HG03521 (cell line): ENCODE data around the gene CCDC106.

ENCODE experiments used
- ATAC-seq: cut with Tn5 transposase; IDR thresholded peaks from one replicate; pipeline ENCODE4 v1.9.1; 2021; ENCODE audit warnings: mild to moderate bottlenecking, moderate library complexity; ENCODE audit not compliant: unreplicated experiment

Gene CCDC106

DNA sequence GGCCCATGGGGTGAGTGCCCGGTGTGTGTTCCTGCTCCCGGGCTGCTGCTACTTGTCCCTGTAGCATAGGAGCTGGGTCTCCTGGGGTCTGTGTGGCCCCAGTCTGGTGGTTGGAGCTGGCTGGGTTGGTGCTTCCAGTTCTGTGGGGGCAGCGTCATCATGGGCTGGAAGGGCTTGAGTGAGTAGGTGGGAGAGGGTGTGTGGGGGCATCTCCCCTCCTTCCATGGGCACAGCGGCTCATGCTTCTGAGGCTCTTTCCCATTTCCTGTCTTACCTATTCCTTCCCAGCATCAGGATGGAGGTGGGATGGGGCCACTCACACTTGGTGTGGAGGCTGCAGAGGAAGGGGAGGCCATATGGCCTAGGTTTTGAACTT, 19.0 kb downstream of the CCDC106 start:
- ATAC-seq, result no peak

DNA sequence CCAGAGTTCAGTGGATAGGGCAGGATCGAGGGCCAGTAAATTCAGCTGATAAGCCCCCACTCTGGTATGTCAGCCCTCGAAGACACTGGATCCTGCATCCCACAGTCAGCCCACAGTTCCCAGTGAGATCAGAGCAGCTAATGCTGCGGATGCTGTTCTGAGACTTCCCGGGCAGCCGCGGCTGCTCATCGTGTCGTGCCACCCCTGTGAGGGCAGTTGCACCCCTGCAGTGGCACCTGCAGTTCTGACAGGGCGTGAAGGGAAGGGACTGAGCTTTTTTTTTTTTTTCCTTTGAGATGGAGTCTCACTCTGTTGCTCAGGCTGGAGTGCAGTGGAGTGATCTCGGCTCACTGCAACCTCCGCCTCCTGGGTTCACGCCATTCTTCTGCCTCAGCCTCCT, 19.5 kb downstream of the CCDC106 start:
- no peak for ATAC-seq

DNA sequence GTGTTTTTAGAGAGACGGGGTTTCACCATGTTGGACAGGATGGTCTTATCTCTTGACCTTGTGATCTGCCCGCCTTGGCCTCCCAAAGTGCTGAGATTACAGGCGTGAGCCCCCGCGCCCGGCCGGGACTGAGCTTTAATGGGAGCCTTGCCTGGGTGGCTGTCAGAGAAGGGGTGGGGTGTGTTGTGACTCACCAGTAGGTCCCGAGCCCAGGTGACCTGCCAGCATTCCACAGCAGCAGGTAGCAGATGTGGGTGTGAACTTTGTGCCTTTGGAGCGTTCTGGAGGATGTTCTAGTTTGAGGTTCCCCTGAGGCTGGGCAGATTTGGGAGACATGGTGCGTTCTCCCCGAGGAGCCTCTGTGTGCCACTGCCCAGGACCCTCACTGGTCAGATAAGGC, 19.9 kb downstream of the CCDC106 start:
- no peak for ATAC-seq

DNA sequence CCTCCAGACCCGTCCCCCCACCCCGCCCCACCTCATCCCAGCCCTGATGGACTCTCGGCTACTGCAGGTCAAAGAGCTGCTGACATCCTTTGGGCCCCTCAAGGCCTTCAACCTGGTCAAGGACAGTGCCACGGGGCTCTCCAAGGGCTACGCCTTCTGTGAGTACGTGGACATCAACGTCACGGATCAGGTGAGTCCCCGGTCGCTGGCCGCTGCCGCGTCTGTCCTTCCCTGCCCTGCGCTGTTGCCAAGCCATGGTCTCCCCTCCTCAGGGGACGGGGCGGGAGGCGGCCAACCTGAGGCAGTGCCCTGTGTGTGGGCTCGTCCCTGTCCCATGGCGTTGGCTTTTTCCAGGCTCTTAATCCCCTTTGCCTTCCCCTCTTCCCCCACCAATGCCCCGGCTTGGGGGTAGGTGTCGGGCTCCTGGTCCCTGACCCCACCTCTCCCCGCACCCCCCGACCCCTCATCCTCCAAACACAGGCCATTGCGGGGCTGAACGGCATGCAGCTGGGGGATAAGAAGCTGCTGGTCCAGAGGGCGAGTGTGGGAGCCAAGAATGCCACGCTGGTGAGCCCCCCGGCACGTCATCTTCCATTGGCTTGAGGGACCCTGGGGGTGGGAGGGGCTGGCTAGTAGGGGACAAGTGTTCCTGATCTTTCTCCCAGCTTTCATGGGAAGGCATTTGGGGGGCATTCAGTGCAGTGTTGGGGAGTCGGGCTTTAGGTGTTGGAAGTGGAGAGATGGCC, 20.8 kb downstream of the CCDC106 start:
- no peak for ATAC-seq

DNA sequence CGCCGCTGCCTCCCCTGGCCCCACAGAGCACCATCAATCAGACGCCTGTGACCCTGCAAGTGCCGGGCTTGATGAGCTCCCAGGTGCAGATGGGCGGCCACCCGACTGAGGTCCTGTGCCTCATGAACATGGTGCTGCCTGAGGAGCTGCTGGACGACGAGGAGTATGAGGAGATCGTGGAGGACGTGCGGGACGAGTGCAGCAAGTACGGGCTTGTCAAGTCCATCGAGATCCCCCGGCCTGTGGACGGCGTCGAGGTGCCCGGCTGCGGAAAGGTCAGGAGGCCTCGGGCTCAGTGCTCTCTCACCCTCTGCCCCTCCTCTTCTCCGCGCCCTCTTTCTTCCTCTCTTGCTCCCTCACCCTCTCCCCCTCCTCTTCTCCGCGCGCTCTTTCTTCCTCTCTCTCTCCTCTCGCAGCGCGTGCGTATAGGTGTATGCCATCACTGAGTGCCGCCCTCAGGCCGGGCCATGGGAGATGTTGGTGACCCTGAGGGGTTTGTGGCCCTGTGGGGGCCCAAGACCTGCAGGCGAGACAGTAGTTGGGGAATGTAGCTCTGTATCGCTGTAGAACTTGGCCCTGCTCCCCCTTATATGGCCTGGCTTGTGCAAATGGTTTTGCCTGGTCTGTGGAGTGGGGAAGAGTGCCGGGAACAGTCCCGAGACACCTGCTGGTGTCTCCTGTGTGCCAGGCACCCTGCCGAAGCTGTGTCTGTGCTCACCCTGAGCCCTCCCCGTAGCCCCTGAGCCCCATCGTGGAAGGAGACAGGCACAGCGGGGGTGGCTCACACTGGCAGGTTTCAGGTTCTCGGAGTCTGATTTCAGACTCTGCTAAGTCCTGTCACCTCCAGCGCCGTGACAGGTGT, 21.6 kb downstream of the CCDC106 start:
- no peak for ATAC-seq

DNA sequence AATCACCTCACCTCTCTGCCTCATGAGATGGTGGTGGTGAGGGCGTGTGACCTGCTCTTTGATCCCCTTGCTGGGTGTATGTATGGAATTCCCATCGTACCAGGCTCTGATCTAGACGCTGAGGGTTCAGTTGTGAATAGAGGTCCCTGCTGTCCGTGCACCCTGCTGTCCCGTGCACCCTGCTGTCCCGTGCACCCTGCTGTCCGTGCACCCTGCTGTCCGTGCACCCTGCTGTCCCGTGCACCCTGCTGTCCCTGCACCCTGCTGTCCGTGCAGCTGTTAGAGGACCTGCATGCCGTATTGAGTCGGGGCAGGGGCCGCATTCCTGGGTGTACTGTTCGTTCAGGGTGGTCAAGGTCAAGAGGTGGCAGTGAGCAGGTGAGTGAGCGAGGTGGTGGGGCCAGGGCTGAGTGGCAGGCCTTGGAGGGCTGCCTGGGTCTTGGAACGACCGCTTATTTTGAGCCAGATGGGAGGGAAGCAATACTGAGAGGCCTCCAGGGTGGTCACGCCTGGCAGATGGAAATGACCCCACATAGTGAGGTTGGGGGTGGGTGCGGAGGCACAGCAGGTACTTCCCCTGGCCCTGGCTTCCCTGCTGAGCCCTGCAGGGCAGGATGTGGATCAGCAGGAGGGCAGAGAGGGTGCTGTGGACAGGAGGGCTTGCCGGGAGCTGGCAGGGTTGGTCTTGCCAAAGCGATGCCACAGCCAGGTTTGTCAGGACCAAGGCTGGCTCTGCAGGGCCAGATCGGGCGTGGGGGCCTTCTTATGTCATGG, 22.5 kb downstream of the CCDC106 start:
- ATAC-seq, result no peak

DNA sequence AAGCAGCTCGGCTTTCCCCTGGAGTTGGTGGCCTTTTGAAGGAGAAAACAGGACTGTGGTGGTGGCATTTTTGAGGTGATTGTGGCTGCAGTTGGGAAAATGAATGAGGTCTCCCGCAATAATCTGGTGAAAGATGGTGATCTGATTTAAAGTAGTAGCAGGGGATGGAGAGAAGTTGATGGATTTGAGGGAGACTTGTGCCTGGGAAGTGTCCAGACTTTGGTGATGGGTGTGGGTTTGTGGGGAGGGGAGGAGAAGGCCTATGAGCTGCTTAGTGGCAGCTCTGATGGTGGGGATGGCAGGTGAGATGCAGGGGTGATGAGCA, 23.0 kb downstream of the CCDC106 start:
- no peak for ATAC-seq

DNA sequence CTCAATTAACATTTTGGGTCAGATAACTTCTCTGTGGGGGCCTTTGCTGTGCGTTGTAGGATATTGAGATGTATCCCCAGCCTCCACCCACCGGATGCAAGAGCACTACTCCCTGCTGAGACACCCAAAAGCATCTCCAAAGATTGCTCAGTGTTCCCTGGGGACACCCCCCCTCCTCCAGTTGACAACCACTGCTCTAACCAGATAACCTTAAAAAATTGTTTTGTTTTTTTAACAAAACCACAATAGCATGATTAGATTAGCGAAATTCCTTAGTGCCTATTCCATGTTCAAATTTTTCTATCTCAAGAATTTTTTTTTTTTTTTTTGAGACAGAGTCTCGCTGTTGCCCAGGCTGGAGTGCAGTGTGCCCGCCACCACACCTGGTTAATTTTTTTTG, 24.4 kb downstream of the CCDC106 start:
- ATAC-seq, result no peak

DNA sequence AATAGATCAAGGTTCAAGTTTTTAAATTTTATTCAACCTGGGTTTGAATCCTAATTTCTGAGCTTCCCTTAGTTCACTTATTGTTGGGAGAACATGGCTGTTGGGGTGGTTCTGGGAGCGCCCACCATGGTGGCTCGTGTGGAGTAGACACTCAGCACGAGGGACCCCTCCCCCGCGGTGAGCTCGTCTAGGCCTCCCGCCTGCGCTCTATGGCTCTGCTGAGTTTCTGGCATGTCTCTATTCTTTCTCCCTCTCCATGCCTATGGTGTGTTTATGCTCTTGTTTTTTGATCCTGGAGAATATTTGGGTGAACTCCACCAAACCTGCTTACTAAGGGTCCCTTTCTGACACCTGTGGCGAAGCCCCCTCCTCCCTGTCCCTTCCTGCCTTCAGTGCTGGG, 25.5 kb downstream of the CCDC106 start:
- ATAC-seq, result no peak

DNA sequence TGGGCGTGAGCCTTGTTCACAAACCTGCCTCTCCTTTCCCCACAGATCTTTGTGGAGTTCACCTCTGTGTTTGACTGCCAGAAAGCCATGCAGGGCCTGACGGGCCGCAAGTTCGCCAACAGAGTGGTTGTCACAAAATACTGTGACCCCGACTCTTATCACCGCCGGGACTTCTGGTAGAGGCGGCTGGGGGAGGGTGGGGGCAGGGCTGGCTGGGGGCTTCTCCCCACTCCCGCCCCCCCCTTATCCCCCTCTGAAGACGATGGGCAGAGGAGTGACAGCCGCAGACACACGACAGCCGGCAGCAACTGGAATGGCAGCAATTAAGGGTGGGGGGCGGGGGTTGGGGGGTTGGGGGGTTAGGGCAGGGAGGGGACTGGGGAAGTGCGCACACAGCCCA, 25.9 kb downstream of the CCDC106 start:
- no peak for ATAC-seq

DNA sequence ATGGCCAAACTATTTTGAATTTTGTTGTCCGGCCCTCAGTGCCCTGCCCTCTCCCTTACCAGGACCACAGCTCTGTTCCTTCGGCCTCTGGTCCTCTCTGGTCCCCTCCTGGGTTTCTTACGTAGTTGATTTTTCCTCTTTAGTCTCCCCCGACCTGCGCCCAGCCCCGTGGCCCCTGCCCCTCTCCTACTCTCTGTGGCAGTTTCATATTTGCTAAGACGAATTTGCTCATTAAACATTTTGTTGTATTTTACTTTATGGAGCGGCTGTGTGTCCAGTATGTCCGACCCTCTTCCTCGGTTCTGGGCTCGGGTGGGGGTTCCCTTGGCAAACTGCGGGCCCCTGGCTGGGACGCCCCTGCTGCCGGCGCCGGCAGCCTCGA, 26.4 kb downstream of the CCDC106 start:
- no peak for ATAC-seq

DNA sequence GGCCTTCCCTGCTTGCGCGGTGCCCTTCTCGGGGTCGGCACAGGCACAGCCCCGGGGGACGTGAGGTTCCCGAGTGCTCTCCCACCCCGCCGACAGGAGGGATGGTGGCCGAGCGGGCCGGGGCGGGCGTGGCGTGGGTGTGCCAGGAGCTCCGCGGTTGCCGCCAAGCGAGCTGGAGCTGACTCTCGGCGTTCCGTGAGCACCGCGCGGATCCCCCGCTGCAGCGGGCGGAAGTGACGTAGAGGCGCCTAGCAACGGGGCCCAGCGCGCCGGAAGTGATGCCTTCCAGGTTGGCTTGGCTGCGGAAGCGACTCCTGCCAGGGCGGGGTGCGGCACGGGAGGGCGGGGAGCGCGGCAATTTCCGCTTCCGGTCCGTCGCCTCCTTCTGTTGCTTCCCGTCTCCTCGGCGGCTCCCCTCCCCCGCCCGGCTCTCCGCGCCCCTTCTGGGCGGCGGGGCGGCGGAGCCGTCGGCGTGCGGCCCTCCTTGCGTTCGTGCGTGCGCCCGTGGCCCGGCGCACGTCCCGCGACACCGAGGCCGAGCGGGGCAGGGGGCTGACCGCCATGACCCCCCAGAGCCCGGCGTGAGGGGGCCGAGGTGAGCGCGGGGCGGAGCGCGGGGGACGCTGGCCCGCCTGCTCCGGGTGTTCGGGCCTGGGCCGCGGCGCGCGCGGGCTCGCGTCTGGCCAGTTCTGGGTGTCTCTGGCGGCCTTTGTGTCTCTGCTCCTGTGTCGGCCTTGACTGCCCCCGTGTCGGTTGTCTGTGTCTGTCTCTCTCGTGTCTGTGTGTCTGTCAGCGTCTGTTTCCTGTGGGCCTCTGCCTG, 27.0 kb downstream of the CCDC106 start, which contains the start of gene EPN1:
Gene EPN1 (plus strand): TSS at position 386 of the 820 bp plus-strand sequence. CDS start 3,402 bp downstream, outside the sequence.
- peak; percentile 65 for ATAC-seq

DNA sequence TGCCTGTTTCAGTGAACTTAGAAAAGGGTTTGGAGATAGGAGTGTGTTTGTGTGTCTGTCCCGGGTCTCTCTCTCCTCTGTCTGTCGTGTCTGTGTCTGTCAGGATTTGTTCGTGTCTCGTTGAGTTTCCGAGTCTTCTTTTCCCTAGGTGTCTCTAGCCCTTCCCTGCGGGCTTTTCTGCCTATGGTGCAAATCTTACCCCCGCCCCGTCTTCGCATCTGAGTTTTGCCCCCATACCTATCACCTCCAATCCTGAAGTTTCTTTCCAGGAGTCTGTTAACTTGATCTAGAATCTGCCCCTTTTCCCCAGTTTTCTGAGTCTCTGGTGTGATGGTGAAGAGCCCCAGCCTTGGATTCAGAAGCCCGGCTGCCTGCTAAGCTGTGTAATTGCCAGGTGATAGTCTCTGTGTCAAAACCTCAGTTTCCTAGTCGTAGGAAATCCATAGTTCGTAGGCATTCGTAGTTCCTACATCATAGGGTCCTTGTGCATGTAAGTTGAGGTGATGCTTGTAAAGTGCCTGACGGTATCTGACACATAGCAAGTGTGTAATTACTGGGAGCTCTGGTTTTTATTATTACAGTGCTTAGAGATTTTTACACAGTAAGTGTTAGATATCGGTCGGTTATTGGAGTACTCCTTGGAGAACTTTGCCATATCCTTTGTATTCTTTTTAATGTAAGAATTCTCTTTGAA, 27.8 kb downstream of the CCDC106 start:
- no peak for ATAC-seq

DNA sequence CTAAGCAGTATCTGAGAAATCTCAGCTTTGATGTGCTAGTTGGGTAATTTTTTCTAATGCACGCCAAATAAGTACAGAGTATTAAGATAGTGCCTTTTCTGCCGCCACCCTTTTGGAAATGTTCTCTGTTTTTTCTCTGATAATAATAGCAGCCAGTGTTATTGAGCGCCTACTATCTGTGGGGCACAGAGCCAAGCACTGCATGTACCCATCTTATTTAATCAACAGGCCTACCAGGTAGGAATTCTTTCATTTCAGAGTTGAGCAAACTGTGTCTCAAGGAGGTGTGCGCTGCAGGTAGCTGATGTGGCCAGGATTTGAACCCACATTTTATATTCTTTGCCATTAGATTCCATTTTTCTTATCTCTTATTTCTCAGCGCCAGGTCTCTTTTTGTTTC, 28.4 kb downstream of the CCDC106 start:
- no peak for ATAC-seq

DNA sequence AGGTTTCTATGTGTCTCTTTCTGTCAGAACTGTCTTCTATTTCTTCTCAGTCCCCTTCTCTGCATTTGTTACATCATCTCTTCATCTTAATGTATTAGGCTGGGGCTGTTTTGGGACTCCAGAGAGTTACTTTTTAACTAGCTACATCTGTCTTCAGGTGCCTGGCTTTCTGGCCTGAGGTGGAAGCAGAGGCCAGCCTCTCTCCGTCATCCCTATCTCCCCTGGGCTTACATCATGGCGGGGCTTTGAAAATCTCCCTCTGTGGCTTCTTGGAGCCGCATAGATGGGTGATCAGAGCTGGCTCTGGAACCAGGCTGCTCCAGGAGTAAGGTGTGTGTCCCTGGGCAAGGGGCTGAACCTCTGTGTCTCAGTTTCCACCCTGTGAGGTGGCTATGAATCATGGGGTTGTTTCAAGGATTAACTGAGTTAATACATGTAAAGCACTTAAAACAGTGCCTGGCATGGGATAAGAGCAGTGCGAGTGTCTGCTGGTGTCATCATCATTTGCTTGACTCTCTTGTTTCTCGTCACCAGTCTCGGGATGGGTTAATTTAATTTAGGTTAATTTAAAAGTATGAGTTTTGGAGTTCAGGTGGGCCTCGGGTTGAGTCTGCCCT, 29.0 kb downstream of the CCDC106 start:
- no peak for ATAC-seq

DNA sequence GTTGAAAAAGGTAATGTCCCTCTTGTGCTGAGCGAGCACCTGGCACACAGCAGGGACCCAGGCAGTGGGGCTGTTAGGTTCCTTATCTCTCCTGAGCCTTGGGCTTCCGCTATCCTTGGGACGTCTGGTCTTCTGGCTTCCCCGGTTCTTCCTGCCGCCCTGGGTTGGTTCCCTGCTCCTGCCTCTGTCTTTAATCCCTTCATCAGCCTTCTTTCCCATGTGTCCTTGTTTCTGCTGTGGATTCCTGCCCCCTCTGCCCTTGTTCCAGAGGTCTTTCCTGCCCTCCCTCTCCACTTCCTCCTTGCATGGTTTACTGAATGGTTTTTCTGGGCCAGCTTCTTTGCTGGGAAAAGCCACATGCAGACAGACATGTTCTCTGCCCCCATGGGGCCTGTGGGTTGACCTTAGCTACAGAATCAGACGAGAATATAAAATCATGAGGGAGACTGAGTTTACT, 29.6 kb downstream of the CCDC106 start:
- no peak for ATAC-seq

DNA sequence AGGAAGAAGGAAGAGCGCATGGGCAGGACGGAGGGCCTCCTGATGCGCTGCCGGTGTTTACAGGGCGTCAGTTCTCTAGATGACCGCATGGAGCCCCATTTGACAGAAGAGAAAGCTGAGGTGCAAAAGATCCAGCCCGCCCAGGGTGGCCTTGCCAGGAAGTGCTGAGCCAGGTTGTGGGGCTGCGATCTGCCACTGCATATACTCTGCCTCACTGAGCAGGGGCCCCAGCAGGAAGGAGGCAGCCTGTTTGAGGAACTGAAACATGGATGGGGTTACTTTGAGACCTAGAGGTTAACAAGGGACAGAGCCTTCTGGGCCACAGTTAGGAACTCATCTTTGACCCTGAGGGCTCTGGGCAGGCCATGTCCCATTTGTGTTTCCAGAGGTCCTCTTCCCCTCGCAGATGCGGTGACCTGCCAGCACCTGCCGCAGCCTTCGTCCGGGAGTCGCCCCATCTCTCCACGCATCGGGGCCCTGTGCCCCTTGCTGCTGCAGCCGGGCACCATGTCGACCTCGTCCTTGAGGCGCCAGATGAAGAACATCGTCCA, 30.2 kb downstream of the CCDC106 start:
- peak; percentile 60 for ATAC-seq

DNA sequence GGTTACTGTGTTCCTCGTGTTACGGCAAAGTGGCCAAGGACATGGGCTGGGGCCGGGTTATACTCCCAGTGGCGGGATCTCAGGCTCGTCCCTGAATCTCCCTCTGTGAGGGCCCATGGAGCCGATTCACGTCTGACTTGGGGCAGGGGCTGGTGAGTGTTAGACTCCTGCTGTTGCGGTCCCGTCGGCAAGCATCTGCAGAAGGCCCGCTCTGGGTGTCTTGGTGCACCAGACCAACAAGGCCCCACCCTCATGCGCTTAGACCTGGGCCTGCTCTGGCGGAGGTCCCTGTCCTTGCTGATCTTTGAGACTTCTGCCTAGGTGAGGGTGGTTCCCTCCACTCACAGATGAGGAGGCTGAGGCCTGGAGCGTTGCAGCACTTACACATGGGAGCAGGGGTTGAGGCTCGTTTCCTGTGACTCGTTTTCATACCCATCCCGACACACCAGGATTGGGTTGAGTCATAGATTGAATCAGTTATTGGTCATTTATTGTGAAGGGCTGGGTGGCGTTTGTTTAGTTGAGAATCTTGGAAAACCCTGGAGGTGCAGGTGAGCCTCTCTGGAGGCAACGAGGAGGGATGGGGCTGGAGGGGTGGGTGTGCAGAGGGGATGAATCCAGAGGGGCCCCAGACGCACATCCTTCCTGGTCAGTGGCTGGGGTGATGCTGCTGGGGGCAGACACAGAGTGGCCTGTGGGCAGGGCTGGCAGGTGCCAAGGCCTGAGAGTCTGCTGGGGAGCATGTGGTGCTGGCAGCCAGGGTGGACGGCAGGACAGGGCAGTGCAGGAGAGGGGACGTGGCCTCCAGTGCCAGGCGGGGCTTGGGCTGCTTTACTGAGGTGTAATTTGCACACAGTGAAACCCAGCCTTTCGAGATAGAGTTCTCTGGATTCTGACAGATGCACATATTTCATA, 31.6 kb downstream of the CCDC106 start:
- ATAC-seq, result no peak
